GM12878 (cell line): ENCODE data around the gene PALS2.

Source experiments
- MYC ChIP-seq: IDR thresholded peaks from 2 replicates; pipeline ENCODE4 v1.6.1; 2011; ENCODE audit warnings: mild to moderate bottlenecking, low read length, moderate library complexity, inconsistent platforms; ENCODE audit not compliant: insufficient read depth, insufficient replicate concordance, insufficient read length, severe bottlenecking
- STAT1 ChIP-seq: fragments of 450-650 bp; conservative IDR thresholded peaks from 2 replicates; pipeline ENCODE4 v1.6.1; 2014; ENCODE audit warnings: antibody characterized with exemption, mild to moderate bottlenecking
- TF ChIP-seq, protein P1 (sequence below), 3 experiments: IDR thresholded peaks in 2 of 3; conservative IDR thresholded peaks in 1 of 3; 2 replicates each; pipeline ENCODE4 v1.5.1; 2011; ENCODE audit warnings: low read depth in 3 of 3, low read length in 3 of 3, mild to moderate bottlenecking in 3 of 3, control low read depth in 2 of 3, moderate library complexity in 2 of 3, inconsistent platforms in 1 of 3, mixed read lengths in 1 of 3; ENCODE audit not compliant: control insufficient read depth in 2 of 3, insufficient read depth in 1 of 3; ENCODE audit errors: extremely low read depth in 1 of 3

- TF ChIP-seq, protein P1, sequence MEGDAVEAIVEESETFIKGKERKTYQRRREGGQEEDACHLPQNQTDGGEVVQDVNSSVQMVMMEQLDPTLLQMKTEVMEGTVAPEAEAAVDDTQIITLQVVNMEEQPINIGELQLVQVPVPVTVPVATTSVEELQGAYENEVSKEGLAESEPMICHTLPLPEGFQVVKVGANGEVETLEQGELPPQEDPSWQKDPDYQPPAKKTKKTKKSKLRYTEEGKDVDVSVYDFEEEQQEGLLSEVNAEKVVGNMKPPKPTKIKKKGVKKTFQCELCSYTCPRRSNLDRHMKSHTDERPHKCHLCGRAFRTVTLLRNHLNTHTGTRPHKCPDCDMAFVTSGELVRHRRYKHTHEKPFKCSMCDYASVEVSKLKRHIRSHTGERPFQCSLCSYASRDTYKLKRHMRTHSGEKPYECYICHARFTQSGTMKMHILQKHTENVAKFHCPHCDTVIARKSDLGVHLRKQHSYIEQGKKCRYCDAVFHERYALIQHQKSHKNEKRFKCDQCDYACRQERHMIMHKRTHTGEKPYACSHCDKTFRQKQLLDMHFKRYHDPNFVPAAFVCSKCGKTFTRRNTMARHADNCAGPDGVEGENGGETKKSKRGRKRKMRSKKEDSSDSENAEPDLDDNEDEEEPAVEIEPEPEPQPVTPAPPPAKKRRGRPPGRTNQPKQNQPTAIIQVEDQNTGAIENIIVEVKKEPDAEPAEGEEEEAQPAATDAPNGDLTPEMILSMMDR (IDR thresholded peaks at IDR 0.05 in 2 of 3, conservative IDR thresholded peaks at IDR 0.05 in 1 of 3; ENCODE audit: control insufficient read depth in 2 of 3, extremely low read depth in 1 of 3, insufficient read depth in 1 of 3, low read depth in 3 of 3, low read length in 3 of 3): peak; percentile 67 to 79 (median 73)
- TF ChIP-seq STAT1 (no peak), MYC (no peak)
Measured at GRCh38 chr7:24587853-24588252, 14.6 kb downstream of the PALS2 start.
